HepG2 (cell line): Measurements from ENCODE around the gene DBN1. TPM values are rescaled to one million over a fixed set of nuclear protein-coding genes. Genes with fewer than 3 reads are reported as not detected.
A peak's percentile ranks its signal among the peaks of the same experiment; 100 is the strongest.

ENCODE experiments used
- BHLHE40 ChIP-seq: IDR thresholded peaks from 2 replicates; pipeline ENCODE4 v1.6.1; 2011; ENCODE audit warnings: low read length, improper control_type of control experiment
- DPF2 ChIP-seq: sonication (generic); formaldehyde crosslinking; IDR thresholded peaks from 2 replicates; pipeline ENCODE4 v1.4.0; 2020; ENCODE audit warnings: mild to moderate bottlenecking, low read depth, missing genetic modification reagents, borderline replicate concordance
- EP300 ChIP-seq, 3 experiments: sonication (generic) in 1 of 3; formaldehyde crosslinking in 1 of 3; IDR thresholded peaks; 2 replicates each; pipeline versions ENCODE4 v1.5.1 to v1.6.1; 2011 to 2020; ENCODE audit warnings: low read depth in 2 of 3, low read length in 2 of 3, borderline replicate concordance in 1 of 3, improper control_type of control experiment in 1 of 3, mild to moderate bottlenecking in 1 of 3, missing genetic modification reagents in 1 of 3, moderate library complexity in 1 of 3
- HMG20B ChIP-seq: conservative IDR thresholded peaks from 2 replicates; pipeline ENCODE4 v1.6.1; 2016; ENCODE audit warnings: missing genetic modification reagents, missing compliant biosample characterization
- HNRNPH1 ChIP-seq: fragments of 200-400 bp; formaldehyde crosslinking; optimal IDR thresholded peaks from 2 replicates; pipeline ENCODE3; 2017; ENCODE audit warnings: mild to moderate bottlenecking, low read depth, low read length
- MAX ChIP-seq: IDR thresholded peaks from 2 replicates; pipeline ENCODE4 v1.6.1; 2012; ENCODE audit warnings: inconsistent platforms
- NCOA5 ChIP-seq: sonication (generic); formaldehyde crosslinking; IDR thresholded peaks from 2 replicates; pipeline ENCODE4 v1.4.0; 2020; ENCODE audit warnings: missing genetic modification reagents
- NFKBIZ ChIP-seq: IDR thresholded peaks from 2 replicates; pipeline ENCODE4 v1.6.1; 2018; ENCODE audit warnings: missing genetic modification reagents, missing compliant biosample characterization
- NONO ChIP-seq, 2 experiments: fragments of 450-650 bp in 1 of 2; sonication (generic) in 1 of 2; formaldehyde crosslinking in 1 of 2; IDR thresholded peaks in 1 of 2; conservative IDR thresholded peaks in 1 of 2; 2 replicates each; pipeline versions ENCODE4 v1.6.1 to v1.8.0; 2017 to 2022; ENCODE audit warnings: mild to moderate bottlenecking in 1 of 2, missing genetic modification reagents in 1 of 2, moderate library complexity in 1 of 2
- ONECUT2 ChIP-seq: sonication (generic); formaldehyde crosslinking; IDR thresholded peaks from 2 replicates; pipeline ENCODE4 v1.4.0; 2020; ENCODE audit warnings: missing genetic modification reagents
- RCOR2 ChIP-seq: IDR thresholded peaks from 2 replicates; pipeline ENCODE4 v1.6.1; 2016; ENCODE audit warnings: missing biosample characterization, missing genetic modification reagents
- RXRB ChIP-seq: IDR thresholded peaks from 2 replicates; pipeline ENCODE4 v1.6.1; 2016; ENCODE audit warnings: borderline replicate concordance, missing genetic modification reagents, missing compliant biosample characterization
- SNRNP70 ChIP-seq: fragments of 200-400 bp; formaldehyde crosslinking; IDR thresholded peaks from 2 replicates; pipeline ENCODE4 v1.6.1; 2017; ENCODE audit warnings: mild to moderate bottlenecking, low read depth, low read length, moderate library complexity
- TFDP2 ChIP-seq: sonication (generic); formaldehyde crosslinking; IDR thresholded peaks from 2 replicates; pipeline ENCODE4 v1.4.0; 2020; ENCODE audit warnings: missing genetic modification reagents
- TMF1 ChIP-seq: sonication (generic); formaldehyde crosslinking; IDR thresholded peaks from 2 replicates; pipeline ENCODE4 v1.8.1; 2022; ENCODE audit warnings: low read depth, missing genetic modification reagents
- ZBTB14 ChIP-seq: sonication (generic); formaldehyde crosslinking; IDR thresholded peaks from 2 replicates; pipeline ENCODE4 v1.4.0; 2020; ENCODE audit warnings: missing genetic modification reagents
- ZFX ChIP-seq: sonication (generic); formaldehyde crosslinking; IDR thresholded peaks from 2 replicates; pipeline ENCODE4 v1.4.0; 2020; ENCODE audit warnings: mild to moderate bottlenecking, low read depth, missing genetic modification reagents, moderate library complexity
- ZNF143 ChIP-seq: sonication (generic); formaldehyde crosslinking; IDR thresholded peaks from 2 replicates; pipeline ENCODE4 v1.4.0; 2020; ENCODE audit warnings: missing genetic modification reagents
- ZNF160 ChIP-seq: sonication (generic); formaldehyde crosslinking; IDR thresholded peaks from 2 replicates; pipeline ENCODE4 v1.8.0; 2022; ENCODE audit warnings: mild to moderate bottlenecking, inconsistent platforms, missing genetic modification reagents
- ZNF567 ChIP-seq: sonication (generic); formaldehyde crosslinking; IDR thresholded peaks from 2 replicates; pipeline ENCODE4 v1.8.1; 2023; ENCODE audit warnings: mild to moderate bottlenecking, missing genetic modification reagents, borderline replicate concordance
- polyA plus RNA-seq, 8 experiments: library from polyadenylated mRNA; depleted of rRNA in 3 of 8; stranded (reverse) in 7 of 8; unstranded in 1 of 8; fragments of >200 nt; fragmentation: Illumina TruSeq in 4 of 8; extraction: Trizol in 4 of 8; gene quantifications; 2 replicates each; pipeline versions ENCODE4 v1.2.1 to v1.2.3, GENCODE V29; 2011 to 2016; ENCODE audit warnings: low read depth in 4 of 8, missing spikeins in 1 of 8, mixed read lengths in 1 of 8; ENCODE audit not compliant: insufficient read depth in 1 of 8
- total RNA-seq, 5 experiments: library from RNA; depleted of rRNA; stranded (reverse); fragments of >200 nt; fragmentation: Illumina TruSeq; extraction: Trizol; gene quantifications; 2 replicates each; pipeline ENCODE4 v1.2.3, GENCODE V29; 2016; ENCODE audit warnings: low read depth in 1 of 5

The DBN1 gene
- total and polyA plus RNA-seq, 2 of the 13 experiments (the other 11 are each of a cell fraction or from before 2014, with no cell fraction given) = 27.0 to 37.3 TPM

GRCh38 chr5:177516601-177517568 is 43.5 kb upstream of the DBN1 start, which contains the start of gene DDX41 (continued):
- TF ChIP-seq ZNF567 (CRISPR knock-in tag) = peak; percentile 91; the same call in 1 of the 2 replicates
- no peak for TF ChIP-seq TMF1 (CRISPR knock-in tag)
- TF ChIP-seq MAX = peak; percentile 91
- TF ChIP-seq NFKBIZ (CRISPR knock-in tag) = peak; percentile 86; the same call in 1 of the 2 replicates
- peak in 1 of 2 experiments; percentile 17; a peak in 1 of 4 replicates for TF ChIP-seq EP300 (IDR thresholded peaks at IDR 0.05; ENCODE audit: low read depth in 2 of 2, low read length in 2 of 2)
- TF ChIP-seq EP300 (CRISPR knock-in tag; IDR thresholded peaks at IDR 0.05; ENCODE audit: borderline replicate concordance) = no peak; the same call in 1 of the 2 replicates
- TF ChIP-seq RXRB (CRISPR knock-in tag) = peak; percentile 68
- TF ChIP-seq ZFX (CRISPR knock-in tag) = peak; percentile 92
- peak; percentile 89 for TF ChIP-seq ZNF143 (CRISPR knock-in tag)
- no peak for TF ChIP-seq NCOA5 (CRISPR knock-in tag)
- TF ChIP-seq ONECUT2 (CRISPR knock-in tag) = 0 out of 2 replicates have a peak, but pooled peaks have one; percentile 16
- TF ChIP-seq DPF2 (CRISPR knock-in tag) = peak; percentile 73
- TF ChIP-seq HNRNPH1 = peak; percentile 40
- no peak for TF ChIP-seq ZBTB14 (CRISPR knock-in tag)
- TF ChIP-seq NONO (IDR thresholded peaks at IDR 0.05) = no peak
- TF ChIP-seq NONO (CRISPR knock-in tag; conservative IDR thresholded peaks at IDR 0.05) = peak; percentile 98
- no peak for TF ChIP-seq SNRNP70
- TF ChIP-seq RCOR2 (CRISPR knock-in tag) = peak; percentile 71; the same call in 1 of the 2 replicates
- peak; percentile 7; the same call in 1 of the 2 replicates for TF ChIP-seq BHLHE40
- TF ChIP-seq TFDP2 = peak; percentile 92
- 0 out of 2 replicates have a peak, but pooled peaks have one; percentile 51 for TF ChIP-seq ZNF160 (CRISPR knock-in tag)
- 0 out of 2 replicates have a peak, but pooled peaks have one; percentile 9 for TF ChIP-seq HMG20B (CRISPR knock-in tag)
